ENCODE measurements around the gene KCNN4.
"Not testable (repeated sequence)": the region's sequence is repeated elsewhere in the genome, so short reads cannot be mapped to it uniquely, and the experiment has no call there.

Gene KCNN4

GRCh38 chr19:43777163-43777695, 3.5 kb downstream of the KCNN4 start:
- DNase-seq (ENCODE audit: low read depth in 1 of 2, low spot score in 1 of 2), result no peak
- in situ Hi-C loops (cut with HindIII; ENCODE audit: low pct_unique_long_range_greater_than_20kb, low sequenced_read_pairs), result no loop called here
- TF ChIP-seq JUND (IDR thresholded peaks at IDR 0.05; ENCODE audit: low read depth), result no peak

DNA sequence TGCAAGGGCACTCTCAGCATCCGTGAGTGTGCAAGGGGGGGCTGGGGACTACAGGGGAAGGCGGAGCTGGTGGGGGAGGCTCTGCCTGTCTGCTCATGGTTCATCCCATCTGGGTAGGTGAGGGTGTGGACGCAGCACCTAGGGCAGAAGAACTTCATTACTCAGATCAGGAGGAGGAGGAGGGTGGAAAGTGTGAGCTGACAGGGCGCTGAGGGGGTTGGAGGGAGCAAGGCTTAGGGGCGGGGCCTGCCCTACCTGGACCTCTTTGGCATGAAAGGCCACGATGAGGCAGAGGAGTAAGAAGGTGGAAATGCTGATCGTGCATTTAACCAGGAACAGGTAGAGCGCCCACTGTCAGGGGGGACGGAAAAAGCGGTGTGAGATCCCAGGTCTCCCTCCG, 4.5 kb downstream of the KCNN4 start:
- TF ChIP-seq JUND (IDR thresholded peaks at IDR 0.05; ENCODE audit: low read depth), result no peak
- in situ Hi-C loops (cut with HindIII; ENCODE audit: low pct_unique_long_range_greater_than_20kb, low sequenced_read_pairs), result no loop called here

GRCh38 chr19:43775299-43775890, 5.4 kb downstream of the KCNN4 start:
- no peak for TF ChIP-seq JUND (IDR thresholded peaks at IDR 0.05; ENCODE audit: low read depth)
- no peak for DNase-seq (ENCODE audit: low read depth in 1 of 2, low spot score in 1 of 2)
- in situ Hi-C loops (cut with HindIII; ENCODE audit: low pct_unique_long_range_greater_than_20kb, low sequenced_read_pairs), result no loop called here

More for the DNA sequence above, 4.5 kb downstream of the KCNN4 start:
- no peak for DNase-seq (ENCODE audit: low read depth in 1 of 2, low spot score in 1 of 2)

GRCh38 chr19:43774940-43775258, 5.9 kb downstream of the KCNN4 start:
- in situ Hi-C loops (cut with HindIII; ENCODE audit: low pct_unique_long_range_greater_than_20kb, low sequenced_read_pairs); DNase-seq (ENCODE audit: low read depth in 1 of 2, low spot score in 1 of 2): not testable (repeated sequence)

- TF ChIP-seq JUND (IDR thresholded peaks at IDR 0.05; ENCODE audit: low read depth), result no peak
- in situ Hi-C loops (cut with HindIII; ENCODE audit: low pct_unique_long_range_greater_than_20kb, low sequenced_read_pairs), result no loop called here
- DNase-seq (ENCODE audit: low read depth in 1 of 2, low spot score in 1 of 2), result no peak
These were observed 6.5 kb downstream of the KCNN4 start for GRCh38 chr19:43774103-43774939.

DNA sequence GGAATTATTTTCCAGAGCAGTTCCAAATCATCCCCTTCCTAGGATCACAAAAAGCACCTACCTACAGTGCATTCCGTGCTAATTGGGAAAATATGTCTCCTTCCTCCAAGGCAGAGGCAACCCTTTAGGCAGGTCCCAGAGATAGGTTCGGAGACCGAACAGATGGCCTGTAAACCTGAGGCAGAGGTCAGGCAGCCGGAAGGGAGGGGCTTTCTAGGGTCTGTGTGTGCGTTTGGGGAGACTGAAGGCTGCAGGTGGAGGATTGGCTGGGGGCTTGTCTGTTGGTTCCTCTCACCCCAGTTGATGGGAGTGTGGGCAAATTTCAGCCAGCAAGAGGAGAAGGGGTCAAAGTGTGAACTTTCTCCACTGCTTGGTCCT, 7.1 kb downstream of the KCNN4 start:
- in situ Hi-C loops (cut with HindIII; ENCODE audit: low pct_unique_long_range_greater_than_20kb, low sequenced_read_pairs), result no loop called here
- DNase-seq (ENCODE audit: low read depth in 1 of 2, low spot score in 1 of 2), result no peak

DNA sequence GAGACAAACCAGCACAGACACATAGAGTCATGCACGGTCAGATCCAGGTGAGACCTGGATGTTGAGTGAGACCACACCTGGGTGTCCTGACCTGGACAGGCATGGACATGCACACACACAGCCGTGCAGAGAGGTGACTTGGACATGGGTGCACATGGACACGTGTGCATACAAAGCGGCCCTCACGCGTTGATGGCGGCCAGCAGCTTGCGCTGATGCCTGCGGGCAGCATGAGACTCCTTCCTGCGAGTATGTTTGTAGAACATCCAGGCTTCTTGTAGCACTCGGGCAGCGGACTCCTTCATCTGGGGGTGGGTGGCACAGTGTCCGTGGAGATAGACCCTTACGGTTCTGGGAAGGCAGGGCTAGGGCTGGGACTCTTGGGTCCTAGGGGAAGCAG, 11.5 kb downstream of the KCNN4 start:
- in situ Hi-C loops (cut with HindIII; ENCODE audit: low pct_unique_long_range_greater_than_20kb, low sequenced_read_pairs), result no loop called here
- TF ChIP-seq JUND (IDR thresholded peaks at IDR 0.05; ENCODE audit: low read depth), result no peak

More for the DNA sequence above, 7.1 kb downstream of the KCNN4 start:
- TF ChIP-seq JUND (IDR thresholded peaks at IDR 0.05; ENCODE audit: low read depth), result no peak

GRCh38 chr19:43768273-43769050, 12.3 kb downstream of the KCNN4 start:
- no peak for DNase-seq (ENCODE audit: low read depth in 1 of 2, low spot score in 1 of 2)
- in situ Hi-C loops (cut with HindIII; ENCODE audit: low pct_unique_long_range_greater_than_20kb, low sequenced_read_pairs), result no loop called here
- no peak for TF ChIP-seq JUND (IDR thresholded peaks at IDR 0.05; ENCODE audit: low read depth)

More for the DNA sequence above, 11.5 kb downstream of the KCNN4 start:
- no peak for DNase-seq (ENCODE audit: low read depth in 1 of 2, low spot score in 1 of 2)

GRCh38 chr19:43767818-43768217, 13.0 kb downstream of the KCNN4 start:
- in situ Hi-C loops (cut with HindIII; ENCODE audit: low pct_unique_long_range_greater_than_20kb, low sequenced_read_pairs), result no loop called here
- no peak for TF ChIP-seq JUND (IDR thresholded peaks at IDR 0.05; ENCODE audit: low read depth)

GRCh38 chr19:43767316-43767715, 13.5 kb downstream of the KCNN4 start:
- in situ Hi-C loops (cut with HindIII; ENCODE audit: low pct_unique_long_range_greater_than_20kb, low sequenced_read_pairs), result no loop called here
- TF ChIP-seq JUND (IDR thresholded peaks at IDR 0.05; ENCODE audit: low read depth), result no peak
- DNase-seq (ENCODE audit: low read depth in 1 of 2, low spot score in 1 of 2), result no peak

More at GRCh38 chr19:43767818-43768217, 13.0 kb downstream of the KCNN4 start:
- no peak for DNase-seq (ENCODE audit: low read depth in 1 of 2, low spot score in 1 of 2)

DNA sequence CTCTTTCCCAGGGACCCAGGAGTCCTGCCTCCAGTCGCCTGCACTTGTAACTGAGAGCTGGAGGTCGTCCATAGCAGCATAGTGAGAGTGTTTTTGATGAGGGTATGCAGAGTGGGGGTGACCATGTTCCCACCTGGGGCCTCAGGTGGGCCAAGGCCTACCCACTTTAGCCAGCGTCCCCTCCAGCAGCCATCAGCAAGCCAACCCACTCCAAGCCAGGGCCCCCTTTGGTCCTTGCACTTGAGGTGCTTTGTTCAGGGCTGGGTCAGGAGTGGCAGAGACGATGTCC, 14.1 kb downstream of the KCNN4 start:
- in situ Hi-C loops (cut with HindIII; ENCODE audit: low pct_unique_long_range_greater_than_20kb, low sequenced_read_pairs), result no loop called here
- no peak for TF ChIP-seq JUND (IDR thresholded peaks at IDR 0.05; ENCODE audit: low read depth)

DNA sequence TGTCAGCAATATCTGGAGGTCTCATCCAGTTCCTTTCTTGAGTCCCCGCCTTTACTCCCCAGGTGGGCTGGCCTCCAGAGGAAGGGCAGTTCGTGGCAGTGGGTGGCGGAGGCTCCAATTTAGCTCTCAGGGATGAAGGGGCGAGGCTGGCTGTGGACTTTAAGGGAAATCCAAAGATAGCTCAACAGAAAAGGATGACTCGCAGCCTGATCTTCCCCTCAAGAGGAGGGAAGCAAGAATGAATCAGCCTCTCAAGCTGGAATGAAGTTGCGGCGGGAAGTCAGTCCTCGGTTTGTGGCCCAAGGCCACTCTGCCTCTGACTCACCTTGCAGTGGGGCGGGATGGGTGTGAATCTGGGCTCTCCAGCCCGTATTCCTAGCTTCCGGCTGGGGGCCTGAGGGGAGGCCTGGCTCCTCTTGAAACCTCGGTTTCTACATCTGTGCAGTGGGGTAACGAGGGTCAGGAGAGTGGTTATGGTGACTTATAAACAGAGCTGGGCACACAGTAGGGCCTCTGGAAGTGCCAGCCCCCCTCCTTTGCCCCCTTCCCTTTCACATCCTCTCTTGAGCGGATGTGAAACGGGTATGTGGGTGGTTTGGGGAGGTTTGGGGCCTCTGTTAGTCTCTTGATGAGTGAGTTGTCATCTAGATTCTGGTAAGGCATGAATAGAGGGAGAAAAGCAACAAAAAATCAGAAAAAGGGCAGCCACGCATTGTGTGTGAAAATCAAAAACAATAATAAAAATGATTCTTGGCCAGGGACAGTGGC, 15.5 kb downstream of the KCNN4 start:
- in situ Hi-C loops (cut with HindIII; ENCODE audit: low pct_unique_long_range_greater_than_20kb, low sequenced_read_pairs), result no loop called here
- DNase-seq (ENCODE audit: low read depth in 1 of 2, low spot score in 1 of 2), result no peak
- TF ChIP-seq JUND (IDR thresholded peaks at IDR 0.05; ENCODE audit: low read depth), result no peak

More for the DNA sequence above, 14.1 kb downstream of the KCNN4 start:
- no peak for DNase-seq (ENCODE audit: low read depth in 1 of 2, low spot score in 1 of 2)

DNA sequence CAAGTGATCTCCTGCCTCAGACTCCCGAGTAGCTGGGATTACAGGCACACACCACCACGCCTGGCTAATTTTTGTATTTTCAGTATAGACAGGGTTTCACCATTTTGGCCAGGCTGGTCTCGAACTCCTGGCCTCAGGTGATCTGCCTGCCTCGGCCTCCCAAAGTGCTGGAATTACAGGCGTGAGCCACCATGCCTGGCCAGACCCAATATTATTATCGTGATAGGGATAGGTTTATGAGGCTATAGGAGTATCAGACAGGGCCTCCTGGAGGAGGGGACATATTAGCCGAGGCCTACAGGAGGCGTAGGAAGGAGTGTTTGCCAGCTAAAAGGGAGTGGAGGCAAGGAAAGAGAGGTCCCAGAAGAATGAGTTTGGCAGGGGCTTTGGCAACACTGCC, 16.1 kb downstream of the KCNN4 start:
- DNase-seq (ENCODE audit: low read depth in 1 of 2, low spot score in 1 of 2); in situ Hi-C loops (cut with HindIII; ENCODE audit: low pct_unique_long_range_greater_than_20kb, low sequenced_read_pairs): not testable (repeated sequence)

Measured in T47D (cell line).